ENCODE measurements around the gene LRRC43. TPM values are rescaled to one million over a fixed set of nuclear protein-coding genes. Genes with fewer than 3 reads are reported as not detected.

LRRC43 gene
- total and polyA plus RNA-seq, 2 of the 4 experiments (the other 2 are of a cell fraction): 0.26 to 0.36 TPM

DNA sequence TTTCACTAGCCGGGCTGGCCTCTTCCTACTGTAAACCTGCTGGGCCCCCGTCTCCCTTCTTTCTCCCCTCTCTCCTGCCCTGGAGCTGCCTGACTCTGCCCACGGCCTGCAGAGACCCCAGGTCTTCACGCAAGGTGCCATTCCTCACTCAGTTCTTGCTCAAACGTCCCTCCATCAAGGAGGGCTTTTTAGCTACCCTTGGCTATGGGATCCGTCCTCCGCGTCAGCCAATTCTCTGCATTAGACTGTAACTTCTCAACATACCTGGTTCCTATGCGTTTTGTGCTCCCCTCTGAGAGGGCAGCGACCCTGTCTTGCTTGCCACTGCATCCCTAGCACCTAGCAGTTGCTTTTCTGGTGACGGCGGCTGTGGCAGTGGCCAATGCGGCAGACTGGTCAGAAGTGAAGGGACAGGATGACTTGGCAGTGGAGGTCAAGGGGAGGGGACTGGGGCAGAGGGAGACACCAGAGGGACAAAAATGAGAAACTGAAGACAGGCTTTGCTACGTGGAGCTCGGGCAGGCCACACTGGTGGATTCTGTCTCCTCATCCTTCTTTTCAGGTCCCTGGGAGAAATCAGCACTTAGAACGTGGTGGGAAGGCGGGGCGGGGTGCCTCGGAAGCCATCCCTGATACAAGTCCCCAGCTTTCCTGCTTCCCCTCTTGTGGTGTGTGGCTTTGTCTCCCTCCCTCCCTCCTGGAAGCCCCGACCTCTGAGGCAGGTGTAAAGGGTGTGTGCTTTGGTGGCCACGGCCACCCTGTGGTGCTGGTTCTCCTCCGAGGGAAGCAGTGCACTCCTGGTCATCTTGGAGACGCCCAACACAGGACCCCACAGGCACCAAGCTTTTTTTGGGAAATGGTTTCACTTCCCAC, 22.4 kb downstream of the LRRC43 start:
- DNase-seq (no peak), ATAC-seq (ENCODE audit: low read depth) (no peak)
- Histone ChIP-seq H3K4me3 (ENCODE audit: insufficient read depth, low read depth, low read length) (no peak overlapping the region), H2AFZ (replicated peaks; ENCODE audit: low read length, poor library complexity) (peak overlapping the region; percentile 52), H3K9ac (ENCODE audit: low read depth, low read length) (no peak overlapping the region), H2AK5ac (ENCODE audit: low read depth, low read length) (no peak overlapping the region), H3K14ac (replicated peaks; ENCODE audit: low read depth, low read length) (no peak overlapping the region), H3K9me3 (ENCODE audit: control insufficient read depth, insufficient read depth, low read length) (no peaks in the 10 kb centered on the region), H2BK20ac (ENCODE audit: low read depth, low read length) (no peak overlapping the region), H3K4me2 (ENCODE audit: low read depth, low read length) (no peak overlapping the region), H2BK5ac (ENCODE audit: low read depth, low read length, poor library complexity, severe bottlenecking) (no peak overlapping the region), H3K79me1 (ENCODE audit: low read depth in 1 of 2, low read length in 2 of 2) (no peaks in the 10 kb centered on the region), H4K5ac (ENCODE audit: low read depth, low read length) (no peak overlapping the region), H3K27ac (ENCODE audit: insufficient read depth, low read length) (no peak overlapping the region), H3K4me1 (ENCODE audit: control insufficient read depth, insufficient read depth, low read length) (no peaks in the 10 kb centered on the region), H2BK120ac (ENCODE audit: low read depth, low read length) (no peak overlapping the region), H3K27me3 (ENCODE audit: control insufficient read depth, insufficient read depth, low read length) (peaks cover 22% of the 10 kb centered on the region), H4K91ac (ENCODE audit: insufficient read depth, low read depth, low read length) (no peak overlapping the region), H3K56ac (ENCODE audit: extremely low read depth, insufficient read depth, low read length) (no peak overlapping the region), H2BK15ac (ENCODE audit: low read depth, low read length) (no peak overlapping the region), H4K8ac (ENCODE audit: low read depth in 2 of 2, low read length in 2 of 2) (no peak overlapping the region), H3K4ac (ENCODE audit: low read depth, low read length) (no peak overlapping the region), H3K23ac (ENCODE audit: low read depth, low read length) (no peak overlapping the region), H3K36me3 (ENCODE audit: control insufficient read depth, insufficient read depth, low read length) (peaks cover 24% of the 10 kb centered on the region), H2AK9ac (replicated peaks; ENCODE audit: low read depth, low read length, poor library complexity) (peak overlapping the region; percentile 15), H3K18ac (ENCODE audit: low read depth, low read length) (no peak overlapping the region), H3K9me1 (ENCODE audit: insufficient read depth, low read length) (no peaks in the 10 kb centered on the region; the same call in 1 of the 2 replicates), H4K20me1 (ENCODE audit: insufficient read depth, low read length) (peaks cover 18% of the 10 kb centered on the region)
- CTCF ChIA-PET: interaction anchor here (0.6 kb wide), 1 partner anchor 144 kb away, joined by 3 read pairs; no protein-coding TSS in a partner anchor
- in situ Hi-C loops (cut with MboI; ENCODE audit: low sequenced_read_pairs): no loop called here
- no TSS peak for BruUV-seq (replicated peaks)
- dilution Hi-C loops (cut with HindIII; ENCODE audit: low sequenced_read_pairs, unreplicated experiment): no loop called here
- 64% methylated on average over 9 of the region's 23 CpGs; no CpG with 5 or more reads in 1 of the 2 experiments for WGBS, 2 experiments (ENCODE audit: extremely low coverage in 2 of 2, insufficient read length in 1 of 2)
- intact Hi-C loops (cut with micrococcal nuclease): no loop called here
- POLR2A ChIA-PET (ENCODE audit: unreplicated experiment): no interaction called here
- TF ChIP-seq RFX5 (IDR thresholded peaks at IDR 0.05; ENCODE audit: low read depth, low read length): no peak
- TF ChIP-seq SMC3 (IDR thresholded peaks at IDR 0.05; ENCODE audit: low read depth, low read length): no peak
- no peak for TF ChIP-seq POLR2A (IDR thresholded peaks at IDR 0.05; ENCODE audit: low read depth, low read length)
- TF ChIP-seq MAFK (IDR thresholded peaks at IDR 0.05; ENCODE audit: low read depth, low read length): no peak
- no peak for TF ChIP-seq RAD21 (IDR thresholded peaks at IDR 0.05; ENCODE audit: low read length)
- TF ChIP-seq, protein P1, sequence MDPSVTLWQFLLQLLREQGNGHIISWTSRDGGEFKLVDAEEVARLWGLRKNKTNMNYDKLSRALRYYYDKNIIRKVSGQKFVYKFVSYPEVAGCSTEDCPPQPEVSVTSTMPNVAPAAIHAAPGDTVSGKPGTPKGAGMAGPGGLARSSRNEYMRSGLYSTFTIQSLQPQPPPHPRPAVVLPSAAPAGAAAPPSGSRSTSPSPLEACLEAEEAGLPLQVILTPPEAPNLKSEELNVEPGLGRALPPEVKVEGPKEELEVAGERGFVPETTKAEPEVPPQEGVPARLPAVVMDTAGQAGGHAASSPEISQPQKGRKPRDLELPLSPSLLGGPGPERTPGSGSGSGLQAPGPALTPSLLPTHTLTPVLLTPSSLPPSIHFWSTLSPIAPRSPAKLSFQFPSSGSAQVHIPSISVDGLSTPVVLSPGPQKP (IDR thresholded peaks at IDR 0.05; ENCODE audit: borderline replicate concordance, low read depth, low read length): no peak
- TF ChIP-seq CHD1 (IDR thresholded peaks at IDR 0.05; ENCODE audit: low read depth, low read length): no peak
- TF ChIP-seq MAZ (IDR thresholded peaks at IDR 0.05; ENCODE audit: borderline replicate concordance, low read depth, low read length): no peak
- TF ChIP-seq, protein P2, sequence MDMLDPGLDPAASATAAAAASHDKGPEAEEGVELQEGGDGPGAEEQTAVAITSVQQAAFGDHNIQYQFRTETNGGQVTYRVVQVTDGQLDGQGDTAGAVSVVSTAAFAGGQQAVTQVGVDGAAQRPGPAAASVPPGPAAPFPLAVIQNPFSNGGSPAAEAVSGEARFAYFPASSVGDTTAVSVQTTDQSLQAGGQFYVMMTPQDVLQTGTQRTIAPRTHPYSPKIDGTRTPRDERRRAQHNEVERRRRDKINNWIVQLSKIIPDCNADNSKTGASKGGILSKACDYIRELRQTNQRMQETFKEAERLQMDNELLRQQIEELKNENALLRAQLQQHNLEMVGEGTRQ (IDR thresholded peaks at IDR 0.05; ENCODE audit: low read depth, low read length): no peak
- no peak for TF ChIP-seq FOS (IDR thresholded peaks at IDR 0.05; ENCODE audit: low read depth, low read length)
- TF ChIP-seq, protein P3, sequence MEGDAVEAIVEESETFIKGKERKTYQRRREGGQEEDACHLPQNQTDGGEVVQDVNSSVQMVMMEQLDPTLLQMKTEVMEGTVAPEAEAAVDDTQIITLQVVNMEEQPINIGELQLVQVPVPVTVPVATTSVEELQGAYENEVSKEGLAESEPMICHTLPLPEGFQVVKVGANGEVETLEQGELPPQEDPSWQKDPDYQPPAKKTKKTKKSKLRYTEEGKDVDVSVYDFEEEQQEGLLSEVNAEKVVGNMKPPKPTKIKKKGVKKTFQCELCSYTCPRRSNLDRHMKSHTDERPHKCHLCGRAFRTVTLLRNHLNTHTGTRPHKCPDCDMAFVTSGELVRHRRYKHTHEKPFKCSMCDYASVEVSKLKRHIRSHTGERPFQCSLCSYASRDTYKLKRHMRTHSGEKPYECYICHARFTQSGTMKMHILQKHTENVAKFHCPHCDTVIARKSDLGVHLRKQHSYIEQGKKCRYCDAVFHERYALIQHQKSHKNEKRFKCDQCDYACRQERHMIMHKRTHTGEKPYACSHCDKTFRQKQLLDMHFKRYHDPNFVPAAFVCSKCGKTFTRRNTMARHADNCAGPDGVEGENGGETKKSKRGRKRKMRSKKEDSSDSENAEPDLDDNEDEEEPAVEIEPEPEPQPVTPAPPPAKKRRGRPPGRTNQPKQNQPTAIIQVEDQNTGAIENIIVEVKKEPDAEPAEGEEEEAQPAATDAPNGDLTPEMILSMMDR (conservative IDR thresholded peaks at IDR 0.05; ENCODE audit: low read depth, low read length): no peak
- TF ChIP-seq RCOR1 (IDR thresholded peaks at IDR 0.05; ENCODE audit: insufficient replicate concordance, low read length): no peak
- TF ChIP-seq CEBPB (IDR thresholded peaks at IDR 0.05; ENCODE audit: low read depth, low read length): no peak
- TF ChIP-seq NFE2L2 (IDR thresholded peaks at IDR 0.05; ENCODE audit: low read depth, low read length): no peak
- no peak for TF ChIP-seq BHLHE40 (IDR thresholded peaks at IDR 0.05; ENCODE audit: low read depth, low read length)

All from IMR-90 (cell line).